H54 (cell line): ENCODE data around the gene KCNJ15.

Experiments
- DNase-seq: peaks from one replicate; pipeline ENCODE4 v3.0.0; 2011; ENCODE audit warnings: low spot score, mixed read lengths; ENCODE audit not compliant: insufficient read length
- FAIRE-seq: peaks from 3 replicates; lab custom pipeline; 2011; peaks lifted over from hg19 to GRCh38; lab: Jason Lieb, UNC
- POLR2A ChIP-seq: IDR thresholded peaks from 2 replicates; pipeline ENCODE4 v1.6.1; 2011; ENCODE audit warnings: low read depth, mild to moderate bottlenecking, low read length

Gene KCNJ15

GRCh38 chr21:38323721-38324531 is 67.1 kb downstream of the KCNJ15 start:
- no peak for DNase-seq
- no peak for FAIRE-seq
- TF ChIP-seq POLR2A: no peak

DNA sequence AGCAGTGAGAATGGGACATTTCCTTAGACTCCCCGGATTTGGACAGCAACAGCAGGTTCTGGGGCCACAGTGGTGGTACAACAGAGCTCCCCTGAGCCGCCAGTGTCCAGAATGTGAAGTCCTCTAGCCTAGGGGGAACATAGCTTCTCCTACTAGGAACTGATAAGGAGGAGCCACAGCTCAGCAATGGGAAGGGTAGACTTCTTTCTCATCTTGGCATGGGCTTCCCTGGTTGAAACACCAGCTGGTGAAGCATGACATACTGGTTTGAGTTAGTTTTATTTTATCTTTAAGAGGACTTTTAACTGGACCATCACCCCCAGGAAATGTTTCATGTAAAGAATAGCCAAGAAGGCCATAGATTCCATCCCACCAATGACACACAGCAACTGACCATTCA is 68.4 kb downstream of the KCNJ15 start:
- no peak for TF ChIP-seq POLR2A
- DNase-seq (no peak), FAIRE-seq (no peak)

GRCh38 chr21:38325731-38326420 is 69.1 kb downstream of the KCNJ15 start:
- no peak for TF ChIP-seq POLR2A
- FAIRE-seq (no peak), DNase-seq (no peak)

DNA sequence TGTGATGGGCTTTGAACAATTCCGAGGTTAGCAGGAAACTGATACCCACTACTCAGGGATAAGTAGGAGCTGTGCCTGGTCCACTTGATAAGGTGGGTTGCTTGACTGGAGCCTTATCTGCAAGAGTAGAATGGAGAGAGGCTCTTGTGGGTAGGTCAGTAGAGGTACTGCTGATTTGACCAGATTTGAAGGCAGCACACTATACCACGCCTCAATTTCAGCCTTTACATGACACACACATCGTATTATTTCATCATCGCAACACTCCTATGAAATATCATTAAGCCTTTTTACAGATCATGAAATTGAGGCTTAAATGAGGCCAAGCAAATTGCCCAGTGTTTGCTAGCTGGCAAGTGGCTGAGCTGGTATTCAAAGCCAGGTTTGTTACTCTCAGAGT is 69.6 kb downstream of the KCNJ15 start:
- DNase-seq (no peak), FAIRE-seq (no peak)
- TF ChIP-seq POLR2A: no peak

- no peak for FAIRE-seq
- DNase-seq: no peak
- no peak for TF ChIP-seq POLR2A
Measured at GRCh38 chr21:38326899-38327298, 70.1 kb downstream of the KCNJ15 start.

- no peak for TF ChIP-seq POLR2A
- FAIRE-seq (no peak), DNase-seq (no peak)
Measured at GRCh38 chr21:38327984-38328383, 71.2 kb downstream of the KCNJ15 start.

- DNase-seq (no peak), FAIRE-seq (no peak)
- no peak for TF ChIP-seq POLR2A
Measured at GRCh38 chr21:38329162-38329561, 72.4 kb downstream of the KCNJ15 start.

GRCh38 chr21:38330666-38331065 is 73.9 kb downstream of the KCNJ15 start:
- TF ChIP-seq POLR2A: no peak
- DNase-seq (no peak), FAIRE-seq (no peak)

- DNase-seq (no peak), FAIRE-seq (no peak)
- TF ChIP-seq POLR2A: no peak
Measured at GRCh38 chr21:38333301-38334272, 76.8 kb downstream of the KCNJ15 start.

DNA sequence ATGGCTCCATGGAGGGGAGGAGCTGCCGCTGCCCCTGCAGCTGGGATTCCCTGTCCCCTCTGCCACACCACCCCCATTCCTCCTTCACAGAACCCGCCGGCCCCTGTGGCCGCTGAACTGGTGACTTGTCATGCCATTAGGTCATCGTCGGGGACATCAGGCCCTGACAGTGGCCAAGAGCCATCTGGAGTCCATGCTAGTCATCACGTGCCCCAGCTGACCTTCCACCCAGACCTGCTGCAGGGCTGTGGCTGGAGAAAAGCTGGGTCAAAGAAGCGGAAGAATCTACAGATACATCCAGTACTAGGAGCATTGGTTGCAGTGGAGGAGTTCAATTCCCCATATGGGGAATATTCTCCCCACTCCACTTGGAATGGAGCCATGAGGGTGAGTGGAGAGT is 78.1 kb downstream of the KCNJ15 start:
- FAIRE-seq: no peak
- DNase-seq: no peak
- TF ChIP-seq POLR2A: no peak

DNA sequence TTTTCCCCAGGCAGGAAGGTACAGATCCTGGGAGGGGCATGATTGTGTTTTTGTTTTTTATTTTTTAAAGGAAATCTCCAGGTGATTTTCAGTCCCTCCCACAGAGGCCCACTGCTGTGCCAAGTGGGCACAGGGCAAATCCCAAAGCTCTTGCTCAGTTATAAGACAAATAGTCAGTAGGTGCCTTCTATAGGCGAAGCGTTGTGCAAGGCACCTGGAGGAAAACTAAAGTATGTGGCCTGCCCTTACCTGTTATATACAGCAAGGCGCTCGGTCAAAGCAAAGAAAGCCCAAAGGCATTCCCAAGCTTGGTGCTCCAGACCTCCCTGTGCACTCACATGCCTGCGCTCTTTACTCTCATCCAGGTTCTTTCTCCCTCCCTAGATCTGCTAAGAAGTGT is 81.0 kb downstream of the KCNJ15 start:
- no peak for FAIRE-seq
- DNase-seq: no peak
- no peak for TF ChIP-seq POLR2A

DNA sequence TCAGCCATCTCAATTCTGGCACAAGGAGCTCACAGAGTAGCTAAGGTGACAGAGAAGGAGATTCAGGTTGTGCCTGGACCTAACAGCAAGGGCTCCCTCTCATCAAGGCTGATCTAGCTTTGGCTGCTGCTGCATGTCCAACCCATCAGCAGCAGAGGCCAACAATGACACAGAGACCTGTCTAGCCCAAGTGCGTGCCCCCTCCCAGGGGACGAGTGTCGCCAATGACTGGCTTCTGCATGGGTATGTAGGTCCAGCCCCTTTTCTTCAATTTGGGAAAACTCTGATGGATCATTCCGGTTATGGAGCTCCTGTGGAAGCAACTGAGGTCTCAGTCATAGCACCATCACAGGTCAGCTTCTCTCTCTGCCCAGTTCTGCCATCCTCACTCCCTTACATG is 83.3 kb downstream of the KCNJ15 start:
- FAIRE-seq (no peak), DNase-seq (no peak)
- no peak for TF ChIP-seq POLR2A

- no peak for FAIRE-seq
- TF ChIP-seq POLR2A: no peak
- DNase-seq: no peak
Measured at GRCh38 chr21:38341546-38342012, 84.8 kb downstream of the KCNJ15 start.

GRCh38 chr21:38342739-38343138 is 85.9 kb downstream of the KCNJ15 start:
- TF ChIP-seq POLR2A: no peak
- DNase-seq (no peak), FAIRE-seq (no peak)

- TF ChIP-seq POLR2A: no peak
- FAIRE-seq (no peak), DNase-seq (no peak)
Measured at GRCh38 chr21:38343691-38344090, 86.9 kb downstream of the KCNJ15 start.
